A549 (cell line): ENCODE results near the gene MAML2.

Experiments
- CTCF ChIP-seq: fragments of >200 bp; sonication (Bioruptor Twin); formaldehyde crosslinking; IDR thresholded peaks from 3 replicates; pipeline ENCODE4 v1.5.1; 2016
- MAX ChIP-seq: IDR thresholded peaks from 2 replicates; pipeline ENCODE4 v1.6.1; 2012
- NR3C1 ChIP-seq: fragments of >200 bp; sonication (Bioruptor Twin); formaldehyde crosslinking; IDR thresholded peaks from 3 replicates; pipeline ENCODE4 v1.6.1; 2017

- no peak for TF ChIP-seq CTCF
- TF ChIP-seq NR3C1: no peak
- no peak for TF ChIP-seq MAX
These were observed 151.2 kb downstream of the MAML2 start for GRCh38 chr11:96191752-96192151.
